Measurements from ENCODE around the gene VAC14.

The VAC14 gene

GRCh38 chr16:70724146-70725023 lies 76.6 kb downstream of the VAC14 start:
- DNase-seq (ENCODE audit: low spot score): no peak

GRCh38 chr16:70723740-70724145 lies 77.2 kb downstream of the VAC14 start:
- no peak for DNase-seq (ENCODE audit: low spot score)

DNA sequence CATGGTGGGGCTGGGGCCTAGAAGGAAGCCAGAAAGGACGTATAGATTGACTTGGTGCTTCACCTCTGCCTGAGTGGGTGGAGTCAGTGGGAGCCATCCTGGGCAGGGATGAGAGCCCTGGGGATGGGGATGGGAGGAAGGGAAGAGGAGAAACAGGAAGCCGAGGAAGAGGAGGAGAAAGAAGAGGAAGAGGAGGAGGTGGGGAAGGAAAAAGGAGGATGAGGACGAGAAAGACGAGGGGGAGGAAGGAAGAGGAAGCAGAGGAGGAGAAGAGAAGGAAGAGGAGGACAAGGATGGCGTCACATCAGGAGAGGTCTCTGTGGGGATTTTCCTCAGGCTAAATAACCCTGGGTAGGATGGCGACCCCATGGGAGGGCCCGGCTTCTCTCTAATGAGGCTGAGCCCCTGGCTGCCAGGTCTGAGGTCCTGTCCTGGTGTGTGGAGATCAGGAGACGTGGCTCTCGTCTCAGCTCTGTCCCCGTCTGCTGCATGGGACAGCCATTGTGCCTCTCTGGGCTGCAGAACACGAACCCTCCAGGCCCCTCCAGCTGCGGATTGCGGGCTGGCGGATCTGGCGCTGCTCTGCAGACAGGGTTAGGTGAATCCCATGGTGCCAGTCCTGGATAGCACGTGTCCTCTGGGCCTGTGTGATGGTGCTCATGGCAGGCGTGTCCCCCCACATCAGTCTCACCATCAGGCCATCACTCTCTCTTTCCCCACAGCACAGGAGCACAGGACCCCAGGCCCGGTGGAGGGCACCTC lies 79.6 kb downstream of the VAC14 start:
- no peak for DNase-seq (ENCODE audit: low spot score)

GRCh38 chr16:70720425-70721201 lies 80.3 kb downstream of the VAC14 start:
- DNase-seq (ENCODE audit: low spot score): no peak

DNA sequence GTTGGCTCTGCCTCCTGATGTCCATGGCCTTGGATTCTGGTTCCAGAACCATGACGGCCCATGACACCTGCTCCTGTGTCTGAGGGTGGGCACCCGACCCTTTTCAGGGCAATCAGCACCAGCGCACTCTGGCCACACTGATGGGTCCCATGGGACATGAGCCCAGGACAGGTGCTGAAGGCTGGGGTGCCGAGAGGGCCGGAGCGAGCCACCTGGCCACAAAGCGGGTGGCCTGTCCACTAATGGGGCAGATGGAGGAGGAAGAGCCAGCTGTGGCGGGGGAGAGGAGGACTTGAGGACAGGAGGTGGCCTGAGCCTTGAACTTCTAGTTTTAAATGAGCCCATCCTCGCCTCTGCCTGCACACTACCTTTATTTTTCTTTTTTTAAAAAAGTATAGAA lies 83.9 kb downstream of the VAC14 start:
- no peak for DNase-seq (ENCODE audit: low spot score)

DNA sequence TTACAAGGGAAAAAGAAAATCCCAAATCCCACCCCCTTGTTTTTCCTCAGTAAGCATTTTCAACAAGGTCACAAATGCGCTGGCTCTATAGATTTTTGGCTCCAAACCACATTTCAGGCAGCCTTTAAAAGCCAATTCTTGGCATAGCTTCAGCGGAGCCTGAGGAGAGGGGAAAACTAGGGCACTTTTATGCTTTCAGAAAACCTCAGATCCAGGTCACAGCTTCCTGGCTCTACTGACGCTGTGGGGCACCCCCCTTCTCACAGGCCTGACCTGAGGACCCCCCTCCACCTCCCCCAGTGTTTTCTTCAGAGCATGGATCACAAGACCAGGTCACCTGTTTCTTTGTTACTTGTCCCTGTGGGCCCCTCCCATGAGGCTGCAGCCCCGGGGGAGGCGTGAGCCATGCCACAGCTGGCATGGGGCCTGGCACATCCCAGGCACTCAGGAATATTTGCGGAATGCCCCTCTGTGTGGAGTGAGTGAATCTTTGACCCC lies 85.0 kb downstream of the VAC14 start:
- DNase-seq (ENCODE audit: low spot score): no peak

- no peak for DNase-seq (ENCODE audit: low spot score)
Observed at GRCh38 chr16:70715055-70715858, 85.7 kb downstream of the VAC14 start.

GRCh38 chr16:70714581-70715054 lies 86.3 kb downstream of the VAC14 start:
- no peak for DNase-seq (ENCODE audit: low spot score)

DNA sequence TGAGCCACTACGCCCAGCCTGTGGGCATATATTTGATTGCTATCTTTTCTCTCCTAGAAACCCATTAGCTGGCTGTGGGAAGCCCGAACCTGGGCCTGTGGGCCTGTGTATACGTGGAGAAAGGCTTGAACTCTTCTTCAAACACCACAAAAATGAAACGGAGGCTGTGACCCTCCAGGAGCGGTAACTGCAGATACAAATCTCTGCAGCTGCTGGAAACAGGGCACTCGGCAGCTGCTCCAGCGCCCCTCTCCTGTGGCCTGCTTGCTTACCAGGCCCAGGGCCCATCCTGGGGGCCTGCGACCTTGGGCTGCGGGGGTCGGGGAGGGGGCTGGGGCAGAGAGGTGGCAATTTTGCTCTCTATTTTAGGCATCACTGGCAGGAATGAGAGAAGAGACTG lies 87.1 kb downstream of the VAC14 start:
- DNase-seq (ENCODE audit: low spot score): no peak

GRCh38 chr16:70713342-70713741 lies 87.6 kb downstream of the VAC14 start:
- DNase-seq (ENCODE audit: low spot score): no peak

DNA sequence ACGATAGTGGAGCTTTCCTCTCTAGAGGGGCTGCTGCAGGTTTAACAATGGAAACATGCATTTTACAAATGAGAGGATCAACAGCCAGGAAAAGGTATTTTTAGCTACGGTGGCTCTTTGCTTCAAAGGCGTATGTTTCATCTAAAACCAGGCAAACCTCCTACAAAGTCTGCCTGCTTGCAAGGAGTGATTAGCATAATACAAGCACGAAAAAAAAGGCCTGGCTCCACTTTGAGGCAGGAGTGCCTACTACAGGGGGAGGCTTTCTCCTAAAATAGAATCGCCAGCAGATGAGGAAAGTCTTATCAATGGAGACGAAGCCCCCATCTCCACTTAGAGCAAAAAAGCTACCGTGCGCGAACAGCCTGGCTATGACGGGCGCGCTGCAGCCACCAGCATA lies 88.0 kb downstream of the VAC14 start:
- no peak for DNase-seq (ENCODE audit: low spot score)

- no peak for DNase-seq (ENCODE audit: low spot score)
Observed at GRCh38 chr16:70712359-70712758, 88.6 kb downstream of the VAC14 start.

DNA sequence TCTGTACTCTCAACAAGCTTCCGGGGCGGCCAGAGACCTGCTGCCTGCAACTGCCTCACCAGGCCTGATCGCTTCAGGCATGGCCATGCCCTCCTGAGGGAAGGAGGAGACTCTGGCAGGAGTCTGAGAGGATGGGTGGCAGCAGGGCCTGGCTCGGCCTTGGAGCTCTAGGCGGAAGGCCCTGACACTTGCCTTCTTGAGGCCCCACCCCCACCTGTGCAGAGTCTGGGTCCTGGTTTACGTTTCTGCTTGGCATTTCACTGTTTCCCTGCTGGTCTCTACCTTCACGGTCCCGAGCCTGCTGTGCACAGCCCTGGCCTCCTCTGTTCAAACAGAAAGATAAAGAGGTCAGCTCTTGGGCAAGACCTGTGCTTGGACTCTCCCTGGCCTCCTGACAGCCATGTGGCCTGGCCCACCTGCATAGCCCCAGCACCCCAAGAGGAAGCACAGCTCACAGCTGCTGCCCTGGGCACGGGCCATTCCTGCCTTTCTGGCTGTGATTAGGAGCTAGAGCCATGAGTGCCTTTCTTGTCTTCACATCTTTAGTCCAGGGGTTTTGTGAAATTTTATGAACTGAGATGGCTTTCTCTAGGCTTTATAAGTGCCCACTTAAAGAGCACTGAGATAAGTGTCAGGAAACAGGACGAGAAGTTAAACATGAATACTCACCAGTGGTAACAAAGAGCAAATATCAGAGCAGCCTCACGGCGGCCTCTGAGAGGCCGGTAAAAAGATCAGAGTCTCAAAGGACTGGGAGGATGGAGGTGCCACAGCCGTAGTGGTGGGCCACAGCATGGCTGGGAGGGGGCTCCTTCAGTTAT lies 89.5 kb downstream of the VAC14 start:
- DNase-seq (ENCODE audit: low spot score): no peak

GRCh38 chr16:70710422-70711210 lies 90.3 kb downstream of the VAC14 start:
- no peak for DNase-seq (ENCODE audit: low spot score)

GRCh38 chr16:70709942-70710341 lies 91.0 kb downstream of the VAC14 start:
- DNase-seq (ENCODE audit: low spot score): no peak

DNA sequence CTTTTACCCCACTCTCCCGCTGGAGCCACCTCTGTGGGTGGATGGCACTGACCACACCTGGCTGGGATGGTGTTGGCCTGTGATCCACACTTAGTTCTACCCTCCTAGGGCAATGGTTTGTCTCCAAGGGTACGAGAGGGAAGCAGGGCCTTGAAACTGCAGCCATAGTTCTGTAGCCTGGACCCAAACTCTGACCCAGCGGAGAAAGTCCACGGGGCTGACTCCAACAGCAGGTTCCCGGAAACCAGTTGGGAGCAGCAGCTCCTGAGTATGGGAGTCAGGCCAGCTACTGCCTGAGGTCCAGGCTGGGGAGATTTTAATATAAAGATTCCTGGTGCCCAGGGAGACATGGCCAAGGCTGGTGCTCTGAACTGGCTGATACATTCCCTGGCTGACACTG lies 91.5 kb downstream of the VAC14 start:
- no peak for DNase-seq (ENCODE audit: low spot score)

DNA sequence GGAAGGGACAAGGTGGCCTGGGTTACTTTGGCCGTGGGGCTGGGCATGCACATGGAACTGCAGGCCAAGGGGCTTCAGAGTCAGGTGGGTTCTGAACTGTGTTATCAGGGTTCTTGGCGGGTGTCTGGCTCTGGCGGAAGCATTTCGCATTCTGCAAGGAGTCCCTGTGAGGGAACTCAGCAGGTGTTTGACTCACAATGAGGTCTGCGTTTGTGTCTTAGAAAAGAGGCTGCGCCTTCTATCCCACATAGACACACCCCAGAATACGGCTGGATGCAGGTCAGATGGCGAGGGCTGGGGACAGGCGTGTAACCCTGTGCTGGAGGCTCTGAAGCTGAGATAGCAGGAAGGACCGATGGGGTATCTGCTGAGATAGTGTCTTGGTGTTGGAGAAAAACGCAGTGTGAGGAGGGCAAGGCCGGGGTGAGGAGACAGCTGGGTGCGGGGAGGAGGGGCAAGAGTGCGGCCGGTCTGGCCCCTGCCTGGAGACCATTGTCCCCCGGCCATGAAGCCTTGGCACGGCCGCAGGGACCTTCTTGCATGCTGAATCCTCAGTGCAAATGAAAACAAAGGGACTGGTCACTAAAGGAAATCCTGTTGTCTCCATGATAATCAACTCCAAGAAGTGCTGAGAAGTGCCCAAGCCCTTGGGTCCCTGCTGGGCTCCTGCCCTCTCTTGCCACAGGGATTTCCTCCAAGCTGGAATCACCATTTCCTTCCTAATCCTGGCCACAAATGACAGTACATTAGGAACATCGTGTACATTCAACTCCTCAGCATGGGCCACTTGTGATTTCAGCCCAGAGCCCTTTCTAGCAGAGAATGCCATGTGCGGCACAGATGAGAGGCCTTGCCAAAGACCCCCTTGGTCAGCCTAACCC lies 92.4 kb downstream of the VAC14 start:
- no peak for DNase-seq (ENCODE audit: low spot score)

GRCh38 chr16:70706948-70707465 lies 94.0 kb downstream of the VAC14 start:
- no peak for DNase-seq (ENCODE audit: low spot score)
